PC-9 (cell line): ENCODE results near the gene SEL1L. TPM values are rescaled to one million over a fixed set of nuclear protein-coding genes. Genes with fewer than 3 reads are reported as not detected.
"Not testable (repeated sequence)": the region's sequence is repeated elsewhere in the genome, so short reads cannot be mapped to it uniquely, and the experiment has no call there.

ENCODE experiments used
- BruUV-seq: library from RNA; stranded (reverse); fragments of 400-500 nt; replicated peaks from 2 replicates; lab custom pipeline; 2021; lab: Mats Ljungman, UMichigan
- CTCF ChIA-PET: fragments of 300-600 bp; sonication (Branson Sonifier 250); formaldehyde crosslinking; loops from one replicate; lab custom pipeline; 2022; ENCODE audit warnings: antibody characterized with exemption; lab: Charles Lee
- POLR2A ChIA-PET: fragments of 300-600 bp; sonication (Branson Sonifier 250); formaldehyde crosslinking; loops from one replicate; lab custom pipeline; 2022; ENCODE audit warnings: antibody characterized with exemption; ENCODE audit not compliant: unreplicated experiment; lab: Charles Lee
- DNase-seq, 2 experiments: peaks; one replicate each; pipeline versions ENCODE4 v3.0.0 to v3.0.0-alpha.2; 2015 to 2022; ENCODE audit warnings: mixed read lengths in 1 of 2
- H2AFZ ChIP-seq: fragments of 200-600 bp; sonication (generic); 2 replicates; pipeline ENCODE4 v1.8.1; 2017; ENCODE audit warnings: antibody characterized with exemption
- H3F3A ChIP-seq: fragments of 200-600 bp; sonication (generic); 2 replicates; pipeline ENCODE4 v1.8.1; 2017; ENCODE audit warnings: antibody characterized with exemption, mild to moderate bottlenecking, low read depth; ENCODE audit not compliant: insufficient read depth
- H3K27ac ChIP-seq: fragments of 200-600 bp; sonication (generic); 2 replicates; pipeline ENCODE4 v1.6.1; 2016; ENCODE audit warnings: mixed run types
- H3K27me3 ChIP-seq: fragments of 200-600 bp; sonication (generic); 2 replicates; pipeline ENCODE4 v1.6.1; 2016; ENCODE audit warnings: low read depth, mixed run types; ENCODE audit not compliant: insufficient read depth
- H3K36me3 ChIP-seq: fragments of 200-600 bp; sonication (generic); 2 replicates; pipeline ENCODE4 v1.6.1; 2016; ENCODE audit warnings: low read depth, mixed run types
- H3K4me1 ChIP-seq: fragments of 200-600 bp; sonication (generic); replicated peaks from 2 replicates; pipeline ENCODE4 v1.6.1; 2016; ENCODE audit warnings: mixed run types; ENCODE audit not compliant: insufficient read depth
- H3K4me2 ChIP-seq: fragments of 200-600 bp; sonication (generic); 2 replicates; pipeline ENCODE4 v1.6.1; 2017; ENCODE audit warnings: mixed run types
- H3K4me3 ChIP-seq: fragments of 200-600 bp; sonication (generic); 2 replicates; pipeline ENCODE4 v1.6.1; 2016; ENCODE audit warnings: mixed run types
- H3K79me2 ChIP-seq: fragments of 200-600 bp; sonication (generic); 2 replicates; pipeline ENCODE4 v1.6.1; 2017; ENCODE audit warnings: low read depth, mixed run types
- H3K9me2 ChIP-seq: fragments of 200-600 bp; sonication (generic); 2 replicates; pipeline ENCODE4 v1.8.1; 2017; ENCODE audit warnings: mild to moderate bottlenecking; ENCODE audit not compliant: insufficient read depth
- H3K9me3 ChIP-seq: fragments of 200-600 bp; sonication (generic); 2 replicates; pipeline ENCODE4 v1.8.1; 2016; ENCODE audit warnings: low read depth; ENCODE audit not compliant: insufficient read depth
- H4K20me1 ChIP-seq: fragments of 200-600 bp; sonication (generic); 2 replicates; pipeline ENCODE4 v1.8.1; 2017; ENCODE audit not compliant: insufficient read depth
- CTCF ChIP-seq: fragments of 200-600 bp; sonication (generic); conservative IDR thresholded peaks from 2 replicates; pipeline ENCODE4 v1.6.1; 2017; ENCODE audit warnings: mixed run types, antibody characterized with exemption, mild to moderate bottlenecking, moderate library complexity
- EZH2 ChIP-seq: fragments of 200-600 bp; sonication (generic); IDR thresholded peaks from 2 replicates; pipeline ENCODE4 v1.8.0; 2017; ENCODE audit warnings: antibody characterized with exemption, low read depth
- intact Hi-C: fragments of 100-400 bp; cut with micrococcal nuclease; formaldehyde crosslinking; loops from one replicate; pipeline ENCODE4 v1.10.0; 2022; ENCODE audit not compliant: unreplicated experiment
- total RNA-seq: library from RNA; stranded (reverse); gene quantifications from 2 replicates; pipeline ENCODE4 v1.2.3, GENCODE V29; 2021

SEL1L gene
- total RNA-seq, 1 experiment from 2014 or later: 14.6 TPM

GRCh38 chr14:81551471-81551870 is 17.8 kb upstream of the SEL1L start:
- ChIA-PET CTCF (no interaction called here), POLR2A (no interaction called here)
- BruUV-seq: no TSS peak
- Histone ChIP-seq H3K79me2 (no peaks in the 10 kb centered on the region), H3K4me3 (no peak overlapping the region), H3K27me3 (0 out of 2 replicates have a peak, but pooled peaks cover 2% of the 10 kb centered on the region), H3K9me2 (no peaks in the 10 kb centered on the region), H3K9me3 (no peaks in the 10 kb centered on the region), H3F3A (no peaks in the 10 kb centered on the region), H3K27ac (no peak overlapping the region), H3K4me1 (no peaks in the 10 kb centered on the region), H3K4me2 (no peak overlapping the region), H2AFZ (no peak overlapping the region), H4K20me1 (no peaks in the 10 kb centered on the region), H3K36me3 (no peaks in the 10 kb centered on the region)
- intact Hi-C loops: no loop called here
- no peak for TF ChIP-seq CTCF
- no peak for TF ChIP-seq EZH2
- DNase-seq: no peak

GRCh38 chr14:81550001-81550637 is 16.5 kb upstream of the SEL1L start:
- Histone ChIP-seq H3K4me2 (no peak overlapping the region), H3K79me2 (no peaks in the 10 kb centered on the region), H4K20me1 (no peaks in the 10 kb centered on the region), H3K4me3 (no peak overlapping the region), H3K27me3 (0 out of 2 replicates have a peak, but pooled peaks cover 2% of the 10 kb centered on the region), H3K27ac (no peak overlapping the region), H3F3A (no peaks in the 10 kb centered on the region), H2AFZ (no peak overlapping the region), H3K4me1 (no peaks in the 10 kb centered on the region), H3K9me3 (no peaks in the 10 kb centered on the region), H3K36me3 (no peaks in the 10 kb centered on the region), H3K9me2 (no peaks in the 10 kb centered on the region)
- ChIA-PET CTCF (no interaction called here), POLR2A (no interaction called here)
- no TSS peak for BruUV-seq
- DNase-seq: no peak
- no peak for TF ChIP-seq EZH2
- TF ChIP-seq CTCF: no peak
- intact Hi-C loops: no loop called here

- H3K4me2 ChIP-seq, DNase-seq, H3F3A ChIP-seq, H3K9me3 ChIP-seq, POLR2A ChIA-PET, H4K20me1 ChIP-seq, BruUV-seq, H3K4me1 ChIP-seq, intact Hi-C loops, H2AFZ ChIP-seq, H3K9me2 ChIP-seq, H3K36me3 ChIP-seq, CTCF ChIA-PET, H3K4me3 ChIP-seq, H3K79me2 ChIP-seq, H3K27ac ChIP-seq: not testable (repeated sequence)
- peaks cover 13% of the 10 kb centered on the region for H3K27me3 ChIP-seq
These were observed 7.6 kb upstream of the SEL1L start for GRCh38 chr14:81541206-81541605.

- H2AFZ ChIP-seq: no peak overlapping the region
- peaks cover 11% of the 10 kb centered on the region for H3K27me3 ChIP-seq
- H3K27ac ChIP-seq: no peak overlapping the region
- ChIA-PET CTCF (no interaction called here), POLR2A (no interaction called here)
- H3K9me2 ChIP-seq: no peaks in the 10 kb centered on the region
- H3K4me2 ChIP-seq: no peak overlapping the region
- intact Hi-C loops: no loop called here
- no peaks in the 10 kb centered on the region for H3K36me3 ChIP-seq
- H3K79me2 ChIP-seq: peaks cover 13% of the 10 kb centered on the region
- no peak overlapping the region for H3K4me3 ChIP-seq
- peaks cover 7% of the 10 kb centered on the region; the same call in 1 of the 2 replicates for H3K4me1 ChIP-seq
- BruUV-seq: no TSS peak
- no peak for DNase-seq
- H3F3A ChIP-seq: no peaks in the 10 kb centered on the region
- TF ChIP-seq CTCF (no peak), EZH2 (no peak)
- no peaks in the 10 kb centered on the region for H4K20me1 ChIP-seq
- no peaks in the 10 kb centered on the region for H3K9me3 ChIP-seq
These were observed 3.5 kb upstream of the SEL1L start for GRCh38 chr14:81537193-81537592.
